ENCODE results near the gene CIDEC.
A peak's percentile ranks its signal among the peaks of the same experiment; 100 is the strongest.

Gene CIDEC

DNA sequence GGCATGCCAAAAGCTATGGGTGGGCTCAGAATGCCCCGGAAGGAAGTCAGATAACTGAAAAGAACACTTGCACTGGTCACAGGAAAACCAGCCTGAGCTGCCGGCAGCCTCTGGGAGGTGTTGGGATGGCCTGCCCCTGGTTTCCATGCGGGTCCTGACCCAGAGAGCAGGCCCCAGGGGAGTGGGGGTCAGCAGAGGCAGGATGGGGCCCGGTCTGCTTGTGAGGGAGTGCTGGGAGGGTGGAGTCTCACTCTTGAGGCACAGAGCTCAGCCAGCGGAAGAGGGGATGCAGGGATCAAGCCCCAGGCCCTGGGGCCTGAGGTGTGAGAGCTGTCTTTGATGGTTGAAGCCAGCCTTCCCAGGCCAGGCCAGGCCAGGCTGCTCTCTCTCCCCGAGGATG is 33.8 kb downstream of the CIDEC start:
- no peak for DNase-seq (ENCODE audit: low read depth)

DNA sequence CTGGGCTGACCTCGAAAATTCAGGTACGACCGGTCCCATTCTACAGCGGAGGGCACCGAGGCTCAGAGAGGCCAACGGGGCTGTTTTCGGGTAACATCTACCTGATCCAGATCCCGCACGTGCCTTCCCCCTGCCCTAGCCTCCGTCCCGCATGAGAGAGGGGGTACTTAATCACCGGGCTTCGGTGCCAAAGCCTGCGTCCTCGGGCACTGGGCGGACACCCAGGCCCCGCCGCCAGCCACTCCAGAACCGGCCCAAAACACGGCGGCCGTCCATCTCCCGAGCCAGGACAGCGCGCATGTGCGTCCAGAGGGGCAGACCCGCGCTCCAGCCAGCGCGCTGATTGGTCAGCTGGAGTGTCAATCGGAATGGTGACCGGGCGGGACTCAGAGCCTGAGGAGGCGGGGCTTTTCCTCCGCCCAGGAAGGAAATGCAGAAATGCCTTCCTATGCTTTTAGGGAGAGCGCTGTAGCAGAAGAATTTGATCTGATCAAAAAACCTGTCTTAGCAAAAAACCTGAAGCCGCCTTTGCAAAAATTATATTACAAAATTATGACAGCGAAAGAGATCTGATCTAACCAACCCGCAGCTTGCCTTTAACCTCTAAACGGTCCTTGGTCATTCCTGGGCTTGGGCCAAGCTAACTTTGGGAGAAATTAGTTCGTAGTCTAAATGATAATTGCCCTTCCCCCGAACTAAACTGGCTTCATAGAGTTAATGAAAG is 36.2 kb downstream of the CIDEC start, which contains the start of gene RPUSD3:
Gene RPUSD3, minus strand, starts transcription at position 294 of the 724 bp plus-strand sequence. Its CDS starts 18 bp downstream, at position 276.
- DNase-seq (ENCODE audit: low read depth): peak; percentile 94

DNA sequence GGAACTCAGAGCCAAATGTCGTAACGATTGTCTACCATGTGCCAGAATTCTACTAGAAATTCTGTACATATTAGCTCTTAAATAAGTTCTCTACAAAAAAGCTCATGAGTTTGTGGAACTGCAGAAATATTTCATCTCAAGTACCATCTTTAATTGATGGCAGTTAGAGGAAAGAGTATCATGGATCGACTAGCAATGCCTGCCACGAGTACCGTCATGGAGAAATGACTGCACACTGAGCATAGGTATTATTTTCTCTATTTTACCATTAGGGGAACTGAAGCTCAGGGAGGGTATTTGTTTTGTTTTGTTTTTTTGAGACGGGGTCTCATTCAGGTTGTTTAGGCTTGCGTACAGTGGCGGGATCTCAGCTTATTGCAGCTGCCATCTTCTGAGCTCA is 39.0 kb downstream of the CIDEC start:
- DNase-seq (ENCODE audit: low read depth): no peak

DNA sequence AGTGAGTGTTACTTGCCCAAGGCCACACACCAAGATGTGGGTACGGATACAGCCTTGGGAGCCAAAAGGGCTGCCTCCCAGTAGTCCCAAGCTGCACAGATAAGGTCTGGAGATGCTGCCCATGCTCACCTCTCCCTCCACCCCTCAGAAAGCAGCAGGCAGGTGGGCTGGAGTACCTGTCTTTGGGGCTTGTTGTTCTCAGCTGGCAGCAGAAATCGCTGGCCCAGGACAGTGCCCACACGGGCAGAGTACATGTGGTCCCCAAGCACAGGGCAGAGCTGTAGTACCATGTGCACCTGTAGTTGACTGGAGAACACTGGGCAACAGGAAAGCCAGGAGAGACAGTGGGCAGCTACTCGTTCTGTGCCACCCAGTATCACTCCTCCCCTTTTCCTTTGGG is 41.2 kb downstream of the CIDEC start:
- DNase-seq (ENCODE audit: low read depth): no peak

DNA sequence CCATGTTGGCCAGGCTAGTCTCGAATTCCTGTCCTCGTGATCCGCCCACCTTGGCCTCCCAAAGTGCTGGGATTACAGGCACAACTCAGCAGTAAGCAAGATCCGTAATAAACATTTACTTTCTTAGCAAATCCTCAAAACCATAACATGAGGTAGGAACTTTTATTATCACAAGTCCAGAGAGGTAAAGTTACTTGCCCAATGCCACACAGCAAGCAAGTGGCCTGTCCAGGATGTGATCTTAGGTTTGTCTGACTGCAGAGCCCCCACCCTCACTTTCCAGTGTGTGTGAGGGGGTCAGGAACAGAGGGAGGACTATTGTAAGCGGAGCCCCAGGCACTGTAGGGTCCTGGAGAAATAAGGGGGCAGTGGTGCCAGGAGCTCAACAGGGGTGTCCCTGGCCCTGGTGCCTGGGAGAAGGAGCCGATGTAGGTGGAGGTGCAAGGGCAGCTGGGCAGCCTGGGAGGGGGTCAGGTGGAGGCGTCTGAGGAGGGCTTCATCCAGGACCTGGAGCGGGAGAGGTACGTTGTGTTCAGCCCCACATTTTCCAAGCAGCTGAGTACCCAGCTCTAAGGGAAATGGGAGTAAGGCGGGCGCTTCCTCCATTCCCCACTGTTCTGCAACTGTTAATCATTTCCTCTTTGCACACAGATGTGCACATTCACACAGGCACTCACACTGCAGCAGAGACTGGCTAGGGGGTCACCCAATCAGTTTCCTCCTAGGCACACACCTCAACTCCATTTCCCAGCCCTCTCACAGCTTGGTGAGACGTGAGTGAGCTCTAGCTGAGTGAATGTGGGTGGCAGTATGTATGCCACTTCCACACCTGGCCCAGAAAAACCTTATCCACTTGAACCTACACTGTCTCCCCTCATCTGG is 42.1 kb downstream of the CIDEC start:
- no peak for DNase-seq (ENCODE audit: low read depth)

- no peak for DNase-seq (ENCODE audit: low read depth)
These were observed 45.3 kb downstream of the CIDEC start for GRCh38 chr3:9834520-9835380.

GRCh38 chr3:9833078-9833477 is 47.0 kb downstream of the CIDEC start:
- no peak for DNase-seq (ENCODE audit: low read depth)

- DNase-seq (ENCODE audit: low read depth): no peak
These were observed 48.8 kb downstream of the CIDEC start for GRCh38 chr3:9831253-9831652.

DNA sequence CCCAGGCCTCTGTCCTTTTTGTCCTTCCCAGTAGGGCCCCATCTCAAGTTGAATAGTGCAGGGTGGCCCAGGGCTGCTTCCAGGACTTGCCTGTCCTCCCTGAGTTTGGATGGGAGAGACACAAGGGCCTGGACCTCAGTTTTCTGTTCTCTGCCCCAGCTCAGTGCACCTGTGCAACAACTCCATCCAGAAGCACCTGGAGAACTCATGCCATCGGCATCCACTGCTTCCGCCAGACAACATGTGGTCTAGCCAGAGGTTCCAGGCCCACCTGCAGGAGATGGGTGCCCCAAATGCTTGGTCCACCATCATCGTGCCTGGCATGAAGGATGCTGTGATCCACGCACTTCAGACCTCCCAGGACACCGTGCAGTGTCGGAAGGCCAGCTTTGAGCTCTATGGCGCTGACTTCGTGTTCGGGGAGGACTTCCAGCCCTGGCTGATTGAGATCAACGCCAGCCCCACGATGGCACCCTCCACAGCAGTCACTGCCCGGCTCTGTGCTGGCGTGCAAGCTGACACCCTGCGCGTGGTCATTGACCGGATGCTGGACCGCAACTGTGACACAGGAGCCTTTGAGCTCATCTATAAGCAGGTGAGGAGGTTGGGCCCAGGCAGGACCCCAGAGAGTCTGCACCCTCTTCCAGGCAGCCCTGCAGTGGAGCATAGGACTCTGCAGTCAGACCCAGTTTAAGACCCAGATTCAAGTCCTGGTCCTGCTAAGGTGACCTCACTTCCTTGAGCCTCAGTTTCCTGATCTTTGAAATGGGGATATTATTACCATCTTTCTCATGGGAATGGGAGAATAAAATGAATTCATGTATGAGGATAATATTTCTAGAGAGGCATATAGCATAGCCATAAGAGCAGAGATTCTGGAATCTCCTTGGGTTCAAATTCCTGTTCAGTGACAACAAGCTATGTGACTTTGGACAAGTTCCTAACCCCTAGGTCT is 51.0 kb downstream of the CIDEC start:
- DNase-seq (ENCODE audit: low read depth): no peak

DNA sequence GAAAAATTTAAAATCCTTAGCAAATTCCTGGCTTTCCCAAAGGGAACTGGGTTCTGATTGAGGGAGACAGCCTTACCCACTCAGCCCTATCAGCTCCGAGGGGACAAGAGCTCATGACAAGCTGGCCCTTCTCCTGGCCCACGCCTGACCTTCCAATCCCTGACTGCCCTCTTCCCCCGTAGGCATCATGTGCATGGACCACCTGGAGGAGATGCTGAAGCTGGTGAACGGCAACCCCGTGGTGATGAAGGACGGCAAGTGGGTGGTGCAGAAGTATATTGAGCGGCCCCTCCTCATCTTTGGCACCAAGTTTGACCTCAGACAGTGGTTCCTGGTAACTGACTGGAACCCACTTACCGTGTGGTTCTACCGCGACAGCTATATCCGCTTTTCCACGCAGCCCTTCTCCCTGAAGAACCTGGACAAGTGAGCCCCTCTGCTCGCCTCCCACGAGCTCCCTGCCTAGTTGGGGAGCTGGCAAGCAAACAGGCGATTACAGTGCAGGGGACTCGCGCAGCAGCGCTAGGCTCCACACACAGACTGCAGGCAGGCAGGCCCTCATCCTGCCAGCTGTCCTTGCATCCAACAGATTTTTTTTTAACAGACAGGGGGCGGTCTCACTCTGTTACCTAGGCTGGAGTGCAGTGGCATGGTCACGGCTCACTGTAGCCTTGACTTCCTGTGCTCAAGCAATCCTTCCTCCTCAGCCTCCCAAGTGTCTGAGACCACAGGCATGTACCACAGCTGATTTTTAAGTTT is 53.1 kb downstream of the CIDEC start:
- no peak for DNase-seq (ENCODE audit: low read depth)

DNA sequence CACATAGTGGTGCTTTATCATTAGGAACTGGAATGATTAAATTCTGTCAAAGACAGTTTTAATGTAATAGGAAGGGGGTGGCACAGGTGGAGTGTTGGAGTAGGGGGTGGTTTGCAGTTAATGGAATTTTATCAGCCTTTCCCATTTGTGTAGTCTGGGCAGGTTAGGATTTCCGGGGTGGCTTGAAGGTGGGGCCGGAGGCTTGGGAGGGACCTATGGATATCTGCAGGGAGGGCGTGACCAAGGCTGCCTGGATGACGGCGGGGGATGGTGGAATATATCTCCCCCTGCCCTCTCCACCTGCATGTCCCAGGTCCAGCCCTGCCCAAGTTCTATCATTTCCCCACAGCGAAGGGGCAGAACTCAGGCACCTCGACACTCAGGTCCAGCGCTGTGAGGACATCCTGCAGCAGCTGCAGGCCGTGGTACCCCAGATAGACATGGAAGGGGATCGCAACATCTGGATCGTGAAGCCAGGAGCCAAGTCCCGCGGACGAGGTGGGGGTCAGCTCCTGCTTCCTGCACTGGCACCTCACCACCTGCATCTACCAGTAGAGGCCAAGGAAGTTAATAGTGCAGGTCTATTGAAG is 54.5 kb downstream of the CIDEC start:
- DNase-seq (ENCODE audit: low read depth): no peak

GRCh38 chr3:9820946-9821345 is 59.1 kb downstream of the CIDEC start:
- no peak for DNase-seq (ENCODE audit: low read depth)

- no peak for DNase-seq (ENCODE audit: low read depth)
These were observed 59.5 kb downstream of the CIDEC start for GRCh38 chr3:9820543-9820942.

DNA sequence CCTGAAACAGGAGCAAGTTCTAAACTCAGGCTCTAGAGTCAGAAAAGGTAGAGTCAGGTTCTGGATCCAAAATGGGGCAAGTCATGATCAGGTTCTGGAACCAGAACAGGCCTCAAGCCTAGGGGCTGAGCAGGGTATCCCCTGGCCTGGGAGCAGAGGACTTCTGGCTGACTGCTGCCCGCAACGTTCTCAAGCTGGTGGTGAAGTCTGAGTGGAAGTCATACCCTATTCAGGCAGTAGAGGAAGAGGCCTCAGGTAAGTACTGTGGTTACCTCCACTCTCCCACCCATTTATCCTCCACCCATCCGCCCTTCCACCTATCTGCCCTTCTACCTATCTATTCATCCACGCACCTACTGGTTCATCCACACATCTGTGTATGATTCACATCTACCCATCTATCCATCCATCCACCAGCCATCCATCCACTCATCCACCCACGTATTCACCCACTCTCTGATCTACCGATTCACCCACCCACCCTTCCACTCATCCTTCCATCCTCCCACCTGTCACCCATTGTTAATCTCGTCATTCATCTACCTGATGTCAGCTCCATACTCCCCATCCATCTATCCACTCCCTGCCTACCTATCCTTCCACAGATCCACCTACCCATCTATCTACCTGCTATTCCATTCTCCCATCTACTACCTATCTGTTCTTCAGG is 61.3 kb downstream of the CIDEC start:
- DNase-seq (ENCODE audit: low read depth): no peak

GRCh38 chr3:9817436-9817835 is 62.6 kb downstream of the CIDEC start:
- no peak for DNase-seq (ENCODE audit: low read depth)
